Tibial artery (tissue), 4 donors: ENCODE data around the gene DBX1.

Source experiments
- DNase-seq, 2 donors: peaks; one replicate each; pipeline ENCODE4 v3.0.0-alpha.2; 2019
- H3K27ac ChIP-seq, 2 donors: fragments of 200-600 bp; sonication (generic) in 1 of 2; 1 replicate in 1 of 2; 2 replicates in 1 of 2; pipeline ENCODE4 v1.5.1; 2018 to 2019; ENCODE audit warnings: mild to moderate bottlenecking in 1 of 2
- H3K27me3 ChIP-seq, 2 donors: fragments of 200-600 bp; sonication (generic) in 1 of 2; one replicate each; pipeline versions ENCODE4 v1.5.1 to v1.6.0; 2016 to 2019
- H3K36me3 ChIP-seq, 3 donors: fragments of 200-600 bp; sonication (generic) in 2 of 3; one replicate each; pipeline ENCODE4 v1.5.1; 2016 to 2019; ENCODE audit warnings: mild to moderate bottlenecking in 2 of 3
- H3K4me1 ChIP-seq, 4 donors: fragments of 200-600 bp; sonication (generic) in 2 of 4; 1 replicate in 3 of 4; 2 replicates in 1 of 4; pipeline ENCODE4 v1.5.1; 2016 to 2019
- H3K4me3 ChIP-seq, 2 donors: fragments of 200-600 bp; sonication (generic) in 1 of 2; 1 replicate in 1 of 2; 2 replicates in 1 of 2; pipeline ENCODE4 v1.5.1; 2018 to 2019; ENCODE audit warnings: mild to moderate bottlenecking in 2 of 2
- H3K9me3 ChIP-seq, 3 donors: fragments of 200-600 bp; sonication (generic) in 1 of 3; one replicate each; pipeline ENCODE4 v1.5.1; 2016 to 2019
- CTCF ChIP-seq, 2 experiments: fragments of 200-600 bp in 1 of 2; fragments of 450-650 bp in 1 of 2; IDR thresholded peaks; one replicate each; pipeline ENCODE4 v1.5.1; 2017 to 2019; ENCODE audit warnings: antibody characterized with exemption in 2 of 2, mild to moderate bottlenecking in 1 of 2, moderate library complexity in 1 of 2
- intact Hi-C: fragments of 100-400 bp; cut with DNase I; formaldehyde crosslinking; loops from one replicate; pipeline ENCODE4 v1.15.0; 2023; ENCODE audit warnings: low total_unique reads

Gene DBX1

DNA sequence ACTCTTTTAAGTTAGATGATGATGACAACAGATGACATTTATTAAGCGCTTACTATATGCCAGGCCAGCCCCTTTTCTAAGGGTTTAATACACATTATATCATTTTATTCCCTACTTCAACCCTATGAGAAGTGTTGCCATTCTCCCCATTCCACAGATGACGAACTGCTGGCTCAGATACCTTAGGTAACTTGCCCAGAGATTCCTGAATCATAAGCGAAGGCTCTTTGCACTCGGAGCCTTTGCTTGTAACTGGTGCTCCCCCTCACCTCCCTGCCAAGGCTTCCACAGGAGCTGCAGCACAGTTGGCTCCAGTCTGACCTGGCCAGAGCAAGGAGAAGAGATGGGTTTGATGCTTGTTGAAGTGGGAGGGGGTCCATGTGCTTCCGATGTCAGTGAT is 43.0 kb downstream of the DBX1 start:
- peaks cover 45 to 69% (median 68%) of the 10 kb centered on the region in 3 donors for H3K36me3 ChIP-seq
- H3K27ac ChIP-seq = peak overlapping the region; percentile 6 to 91
- H3K27me3 ChIP-seq = no peaks in the 10 kb centered on the region
- no peak for TF ChIP-seq CTCF (IDR thresholded peaks at IDR 0.05)
- no peaks in the 10 kb centered on the region for H3K9me3 ChIP-seq
- H3K4me3 ChIP-seq = no peak overlapping the region
- H3K4me1 ChIP-seq = peaks cover 0 to 54% (median 15%) of the 10 kb centered on the region in 4 donors
- no peak for DNase-seq
- intact Hi-C loops = no loop called here

DNA sequence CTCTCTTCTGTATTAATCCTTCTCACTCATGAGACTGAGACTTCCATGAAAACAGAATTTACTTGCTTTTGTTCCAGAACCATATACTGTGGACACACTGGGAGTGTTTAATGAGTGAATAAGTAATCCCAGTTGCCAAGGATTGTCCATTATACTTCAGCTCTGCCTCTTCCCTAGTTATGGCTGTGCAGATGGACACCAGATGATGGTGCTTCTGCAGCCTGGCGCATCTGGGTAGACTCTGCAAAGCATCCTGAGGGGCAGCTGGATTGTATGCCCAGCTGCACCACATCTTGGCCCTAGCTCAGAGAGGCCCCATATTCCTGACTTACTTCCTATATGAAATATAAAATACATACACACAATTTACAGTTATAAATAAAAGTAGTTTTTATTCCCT is 43.5 kb downstream of the DBX1 start:
- intact Hi-C loops = no loop called here

GRCh38 chr11:20114588-20114987 is 45.7 kb downstream of the DBX1 start:
- H3K9me3 ChIP-seq = no peaks in the 10 kb centered on the region
- H3K4me3 ChIP-seq = no peak overlapping the region
- no peaks in the 10 kb centered on the region for H3K27me3 ChIP-seq
- TF ChIP-seq CTCF (IDR thresholded peaks at IDR 0.05) = no peak
- no peak for DNase-seq
- H3K27ac ChIP-seq = peak overlapping the region; percentile 50 to 91
- H3K36me3 ChIP-seq = peaks cover 49 to 63% (median 63%) of the 10 kb centered on the region in 3 donors
- intact Hi-C loops = no loop called here
- peaks cover 0 to 81% (median 38%) of the 10 kb centered on the region in 4 donors for H3K4me1 ChIP-seq

More for the DNA sequence above, 43.5 kb downstream of the DBX1 start:
- TF ChIP-seq CTCF (IDR thresholded peaks at IDR 0.05) = no peak
- H3K36me3 ChIP-seq = peaks cover 45 to 69% (median 68%) of the 10 kb centered on the region in 3 donors
- no peak overlapping the region for H3K4me3 ChIP-seq
- peak overlapping the region; percentile 6 to 91 for H3K27ac ChIP-seq
- no peaks in the 10 kb centered on the region for H3K9me3 ChIP-seq
- H3K27me3 ChIP-seq = no peaks in the 10 kb centered on the region
- H3K4me1 ChIP-seq = peaks cover 0 to 58% (median 20%) of the 10 kb centered on the region in 4 donors
- DNase-seq = no peak

DNA sequence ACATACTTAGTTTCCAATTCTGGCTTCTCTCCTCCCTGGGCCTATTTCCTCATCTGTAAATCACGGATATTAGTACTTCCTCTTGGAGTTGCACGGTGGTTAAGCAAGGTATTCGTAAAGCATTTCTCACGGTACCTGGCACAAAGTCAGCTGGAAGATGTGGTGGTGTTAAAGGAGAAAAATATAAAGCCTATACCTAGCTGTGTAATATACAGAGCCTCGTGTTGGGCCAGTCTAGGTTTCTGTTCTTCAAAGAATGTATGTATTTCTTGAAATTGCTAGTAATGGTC is 47.2 kb downstream of the DBX1 start:
- peaks cover 0 to 93% (median 38%) of the 10 kb centered on the region in 4 donors for H3K4me1 ChIP-seq
- H3K36me3 ChIP-seq = peaks cover 49 to 63% (median 63%) of the 10 kb centered on the region in 3 donors
- TF ChIP-seq CTCF (IDR thresholded peaks at IDR 0.05) = no peak
- intact Hi-C loops = no loop called here
- no peaks in the 10 kb centered on the region for H3K9me3 ChIP-seq
- DNase-seq = no peak
- no peak overlapping the region for H3K4me3 ChIP-seq
- no peaks in the 10 kb centered on the region for H3K27me3 ChIP-seq
- peak overlapping the region; percentile 71 to 91 for H3K27ac ChIP-seq

DNA sequence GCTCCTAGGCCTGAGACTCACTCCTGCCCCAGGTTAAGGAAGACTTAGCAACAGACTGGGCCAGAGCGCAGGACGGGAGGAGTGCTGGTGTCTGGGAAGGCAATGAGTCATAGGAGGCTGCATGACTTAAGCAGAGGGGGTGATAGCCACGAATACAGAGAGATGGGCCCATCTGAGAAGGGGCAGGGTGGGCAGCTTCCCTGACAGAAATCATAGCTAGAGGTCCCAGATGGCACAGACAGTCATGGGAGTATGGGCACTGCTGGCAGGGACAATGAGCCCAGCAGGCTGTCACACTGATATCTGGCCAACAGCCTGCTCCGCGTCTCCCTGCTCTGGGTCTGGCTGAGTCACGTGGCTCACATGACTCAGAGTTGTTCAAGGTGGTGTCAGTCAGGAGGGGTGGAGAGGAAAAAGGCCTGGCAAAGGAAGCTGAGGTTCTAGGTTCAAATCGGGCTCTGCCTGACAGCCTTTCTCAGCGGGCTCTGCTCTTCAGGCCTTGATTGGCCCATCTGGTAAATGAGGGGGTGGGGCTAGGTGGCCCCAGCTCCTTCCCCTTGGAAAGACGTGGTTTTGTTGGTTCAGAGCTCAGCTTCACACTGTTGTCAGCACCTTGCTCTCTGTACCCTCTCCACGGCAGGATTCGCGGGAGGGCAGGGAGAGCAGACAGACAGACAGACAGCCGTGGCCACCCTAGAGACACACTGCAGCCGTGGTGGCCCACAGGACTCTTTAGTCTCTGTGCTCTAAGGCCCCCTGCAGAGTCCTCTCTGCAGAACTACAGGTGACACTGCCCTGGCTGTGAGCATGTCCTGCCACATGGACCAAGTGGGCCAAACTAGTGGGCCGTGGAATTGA is 47.8 kb downstream of the DBX1 start:
- H3K36me3 ChIP-seq = peaks cover 49 to 65% (median 63%) of the 10 kb centered on the region in 3 donors
- no peak for TF ChIP-seq CTCF (IDR thresholded peaks at IDR 0.05)
- intact Hi-C loops = no loop called here
- H3K9me3 ChIP-seq = no peaks in the 10 kb centered on the region
- peak overlapping the region in 1 of 2 donors; percentile 23 for H3K4me3 ChIP-seq
- H3K4me1 ChIP-seq = peaks cover 0 to 97% (median 38%) of the 10 kb centered on the region in 4 donors
- peak overlapping the region; percentile 71 to 91 for H3K27ac ChIP-seq
- peak; percentile 86 to 92 for DNase-seq
- no peaks in the 10 kb centered on the region for H3K27me3 ChIP-seq
